Stimulated activated naive CD8-positive, alpha-beta T cell treated with anti-CD3 and anti-CD28 coated beads, Interleukin-15, Interleukin-2, amounts not matched to agents 100 ng/mL and 50 ng/mL, for 24 hours (primary cell): ENCODE data around the gene ZNF865.
A peak's percentile ranks its signal among the peaks of the same experiment; 100 is the strongest.

Source experiments
- H3K27ac Mint-ChIP-seq: one replicate; pipeline ENCODE4 v1.8.0; 2021; ENCODE audit warnings: mild to moderate bottlenecking, mixed read lengths
- H3K27me3 Mint-ChIP-seq: one replicate; pipeline ENCODE4 v1.8.0; 2021; ENCODE audit warnings: mixed read lengths
- H3K36me3 Mint-ChIP-seq: one replicate; pipeline ENCODE4 v1.8.0; 2021; ENCODE audit warnings: low read depth, mixed read lengths
- H3K4me1 Mint-ChIP-seq: one replicate; pipeline ENCODE4 v1.8.0; 2021; ENCODE audit warnings: low read depth, mixed read lengths
- H3K4me3 Mint-ChIP-seq: one replicate; pipeline ENCODE4 v1.8.0; 2021; ENCODE audit warnings: mild to moderate bottlenecking, mixed read lengths
- H3K9me3 Mint-ChIP-seq: one replicate; pipeline ENCODE4 v1.8.0; 2021; ENCODE audit warnings: mixed read lengths

ZNF865 gene

DNA sequence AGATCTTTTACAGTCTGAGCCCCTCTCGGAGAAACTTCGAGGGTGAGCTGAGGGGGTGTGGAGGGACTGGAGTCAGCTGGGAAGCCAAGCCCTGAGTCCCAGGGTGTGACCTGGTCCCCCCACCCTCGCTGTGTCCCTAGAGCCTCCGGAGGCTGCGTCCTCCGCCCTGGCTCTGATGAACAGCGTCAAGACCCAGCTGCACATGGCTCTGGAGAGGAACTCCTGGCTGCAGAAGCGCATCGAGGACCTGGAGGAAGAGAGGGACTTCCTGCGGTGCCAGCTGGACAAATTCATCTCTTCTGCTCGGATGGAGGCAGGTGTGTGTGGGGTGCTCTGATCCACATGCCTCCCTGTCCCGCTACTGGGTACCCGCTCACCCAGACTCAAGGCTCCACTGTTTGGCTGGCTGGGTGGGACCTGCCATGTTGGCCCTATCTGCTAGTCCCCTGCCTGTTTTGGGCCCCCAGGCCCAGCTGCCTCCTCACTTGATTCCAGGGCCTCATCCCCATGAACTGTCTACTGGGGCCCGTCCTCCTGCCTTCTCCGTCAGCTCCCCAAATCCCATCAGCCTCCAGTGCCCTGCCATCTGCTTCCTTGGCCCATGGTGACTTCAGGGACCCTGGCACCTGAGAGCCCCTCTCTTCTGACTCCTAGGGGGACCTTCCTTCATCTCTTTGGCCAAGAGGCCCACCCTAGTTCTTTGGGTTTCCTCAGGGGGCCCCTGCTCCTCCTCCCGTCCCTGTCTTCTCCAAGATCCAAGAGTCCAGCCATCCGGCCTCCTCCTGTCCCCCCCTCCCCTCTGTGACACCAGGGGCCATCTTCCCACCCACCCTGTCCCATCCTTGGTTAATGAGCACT lies 44.0 kb downstream of the ZNF865 start:
- Mint-ChIP-seq H3K9me3 (no peaks in the 10 kb centered on the region), H3K4me1 (peaks cover 61% of the 10 kb centered on the region), H3K27ac (peak overlapping the region; percentile 69), H3K27me3 (no peaks in the 10 kb centered on the region), H3K4me3 (peak overlapping the region; percentile 77), H3K36me3 (peaks cover 18% of the 10 kb centered on the region)

DNA sequence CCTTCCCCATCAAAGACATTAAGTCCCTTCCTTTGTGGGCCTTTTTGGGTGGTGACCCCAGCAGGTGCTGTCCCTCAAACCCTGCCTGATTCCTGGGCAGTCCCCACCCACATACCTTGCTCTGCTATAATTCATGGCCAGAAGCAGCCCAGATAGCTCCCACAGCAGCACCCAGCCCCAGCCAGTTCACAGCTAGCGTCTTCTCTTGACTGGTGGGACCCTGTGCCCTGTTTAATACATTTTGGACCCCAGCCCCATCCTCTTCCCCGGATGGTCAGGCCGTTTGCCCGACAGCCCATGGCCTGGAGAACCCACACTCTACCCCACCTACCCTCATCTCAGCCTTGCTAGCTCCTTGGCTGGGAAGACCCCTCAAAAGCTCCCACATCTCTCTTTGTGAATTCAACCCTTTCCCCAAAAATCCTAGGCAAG lies 44.7 kb downstream of the ZNF865 start:
- no peak overlapping the region for H3K27ac Mint-ChIP-seq
- H3K4me3 Mint-ChIP-seq = peak overlapping the region; percentile 43
- peaks cover 56% of the 10 kb centered on the region for H3K4me1 Mint-ChIP-seq
- H3K27me3 Mint-ChIP-seq = no peaks in the 10 kb centered on the region
- peaks cover 14% of the 10 kb centered on the region for H3K36me3 Mint-ChIP-seq
- H3K9me3 Mint-ChIP-seq = no peaks in the 10 kb centered on the region

DNA sequence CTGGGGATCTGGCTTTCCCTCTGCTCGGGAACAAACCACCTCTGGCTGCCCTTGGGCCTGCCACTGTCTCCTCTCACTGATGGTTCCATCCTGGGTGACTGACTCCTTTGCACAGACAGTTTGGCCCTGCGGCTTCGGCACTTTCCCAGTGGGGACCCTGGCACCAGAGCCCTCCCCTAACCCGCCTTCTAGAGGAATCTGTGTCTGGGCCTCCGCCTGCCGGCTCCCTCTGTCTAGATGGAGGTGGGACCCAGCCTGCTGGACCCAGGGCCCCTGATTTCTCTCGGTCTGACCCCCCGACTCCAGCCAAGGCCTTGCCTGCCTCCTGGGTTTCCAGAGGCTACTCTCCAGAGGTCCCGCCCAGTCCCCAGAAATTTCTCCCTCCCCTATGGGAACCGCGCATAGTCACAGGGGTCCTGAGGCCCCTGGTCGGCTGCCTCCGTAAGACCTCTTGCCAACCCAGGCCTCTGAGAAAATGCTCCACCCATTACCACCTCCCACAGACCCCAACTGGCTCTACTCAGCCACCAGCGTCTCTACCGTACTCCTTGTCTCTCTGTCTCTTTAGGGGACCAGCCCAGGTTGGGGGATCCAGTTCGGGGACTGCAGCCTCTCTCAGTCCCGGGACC lies 45.3 kb downstream of the ZNF865 start:
- Mint-ChIP-seq H3K9me3 (no peaks in the 10 kb centered on the region), H3K27me3 (no peaks in the 10 kb centered on the region), H3K4me3 (peak overlapping the region; percentile 43), H3K27ac (no peak overlapping the region), H3K36me3 (peaks cover 13% of the 10 kb centered on the region), H3K4me1 (peaks cover 53% of the 10 kb centered on the region)

DNA sequence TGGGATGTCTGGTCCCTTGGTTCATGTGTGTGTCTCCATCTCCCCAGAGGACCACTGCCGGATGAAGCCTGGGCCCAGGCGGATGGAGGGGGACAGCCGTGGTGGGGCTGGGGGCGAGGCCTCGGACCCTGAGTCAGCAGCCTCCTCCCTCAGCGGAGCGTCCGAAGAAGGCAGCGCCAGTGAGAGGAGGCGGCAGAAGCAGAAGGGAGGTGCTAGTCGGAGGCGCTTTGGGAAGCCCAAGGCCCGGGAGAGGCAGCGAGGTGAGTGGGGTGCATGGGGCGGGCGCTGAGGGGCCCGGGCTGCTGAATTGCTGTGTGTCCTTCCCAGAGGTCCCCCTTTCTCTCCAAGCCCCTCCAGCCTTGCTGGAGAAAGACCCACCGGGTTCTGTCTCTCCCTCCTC lies 45.8 kb downstream of the ZNF865 start:
- H3K4me1 Mint-ChIP-seq = peaks cover 54% of the 10 kb centered on the region
- no peak overlapping the region for H3K27ac Mint-ChIP-seq
- H3K4me3 Mint-ChIP-seq = no peak overlapping the region

DNA sequence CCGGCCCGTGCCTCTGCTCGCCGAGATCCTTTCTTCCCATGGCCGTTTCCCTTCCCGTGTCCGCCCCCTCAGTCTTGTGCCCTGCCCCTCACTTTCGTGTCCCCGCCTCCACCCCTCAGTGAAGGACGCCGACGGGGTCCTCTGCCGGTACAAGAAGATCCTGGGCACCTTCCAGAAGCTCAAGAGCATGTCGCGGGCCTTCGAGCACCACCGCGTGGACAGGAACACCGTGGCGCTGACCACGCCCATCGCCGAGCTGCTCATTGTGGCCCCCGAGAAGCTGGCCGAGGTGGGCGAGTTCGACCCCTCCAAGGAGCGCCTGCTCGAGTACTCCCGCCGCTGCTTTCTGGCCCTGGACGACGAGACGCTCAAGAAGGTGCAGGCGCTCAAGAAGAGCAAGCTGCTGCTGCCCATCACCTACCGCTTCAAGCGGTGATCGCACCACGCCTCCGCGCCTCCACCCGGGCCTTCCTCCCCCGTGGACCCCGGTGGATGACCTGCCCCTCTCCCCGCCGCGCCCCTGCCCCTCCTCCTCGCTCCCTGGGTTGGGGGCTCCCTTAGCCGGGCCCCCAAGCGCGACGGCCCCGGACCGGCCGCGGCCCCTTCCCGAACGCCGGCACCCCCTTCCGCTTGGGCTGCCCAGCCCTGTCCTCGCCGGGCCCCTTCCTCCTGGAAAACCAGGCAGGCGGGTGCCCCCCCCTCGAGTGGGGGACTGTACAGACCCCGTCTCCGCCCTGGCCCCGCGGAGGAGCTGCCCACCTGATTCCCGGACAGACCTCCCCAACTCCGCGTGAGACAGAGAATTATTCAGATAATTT lies 47.1 kb downstream of the ZNF865 start:
- peaks cover 54% of the 10 kb centered on the region for H3K4me1 Mint-ChIP-seq
- no peak overlapping the region for H3K27ac Mint-ChIP-seq
- H3K27me3 Mint-ChIP-seq = no peaks in the 10 kb centered on the region
- no peaks in the 10 kb centered on the region for H3K9me3 Mint-ChIP-seq
- peaks cover 23% of the 10 kb centered on the region for H3K36me3 Mint-ChIP-seq
- H3K4me3 Mint-ChIP-seq = peak overlapping the region; percentile 91

More for the DNA sequence above, 45.8 kb downstream of the ZNF865 start:
- no peaks in the 10 kb centered on the region for H3K9me3 Mint-ChIP-seq
- H3K27me3 Mint-ChIP-seq = no peaks in the 10 kb centered on the region
- peaks cover 18% of the 10 kb centered on the region for H3K36me3 Mint-ChIP-seq

DNA sequence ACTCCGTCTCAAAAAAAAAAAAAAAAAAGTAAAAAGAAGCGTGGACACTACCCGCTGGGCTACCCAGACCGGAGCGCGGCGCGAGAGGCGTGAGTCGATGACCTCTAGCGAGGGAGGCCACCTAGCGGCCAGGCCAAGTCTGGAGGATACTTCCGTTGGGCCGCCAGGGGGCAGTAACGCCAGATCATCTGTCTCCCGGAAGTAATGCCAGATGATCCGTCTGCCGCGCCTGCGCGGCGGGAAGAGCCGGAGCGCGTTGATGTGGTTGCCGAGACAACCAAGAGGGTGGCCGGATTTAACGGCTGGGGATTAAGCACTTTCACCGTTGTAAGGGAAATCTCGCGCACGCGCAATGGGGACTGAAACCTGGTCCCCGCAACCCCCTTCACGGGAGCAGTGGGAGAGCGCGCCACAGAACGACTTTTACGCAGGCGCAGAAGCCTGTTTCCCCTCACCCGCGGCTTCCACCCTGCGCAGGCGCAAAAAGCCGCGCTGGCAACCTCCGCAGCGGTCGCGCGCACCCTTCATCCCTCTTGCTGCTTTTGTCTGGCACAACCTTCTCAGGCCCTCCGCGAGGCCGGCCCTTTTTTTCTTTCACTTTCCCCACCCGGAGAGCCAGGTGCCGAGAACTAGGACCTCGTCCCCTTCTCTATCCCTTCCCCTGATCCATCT lies 48.3 kb downstream of the ZNF865 start:
- peak overlapping the region; percentile 99 for H3K27ac Mint-ChIP-seq
- peaks cover 60% of the 10 kb centered on the region for H3K4me1 Mint-ChIP-seq

DNA sequence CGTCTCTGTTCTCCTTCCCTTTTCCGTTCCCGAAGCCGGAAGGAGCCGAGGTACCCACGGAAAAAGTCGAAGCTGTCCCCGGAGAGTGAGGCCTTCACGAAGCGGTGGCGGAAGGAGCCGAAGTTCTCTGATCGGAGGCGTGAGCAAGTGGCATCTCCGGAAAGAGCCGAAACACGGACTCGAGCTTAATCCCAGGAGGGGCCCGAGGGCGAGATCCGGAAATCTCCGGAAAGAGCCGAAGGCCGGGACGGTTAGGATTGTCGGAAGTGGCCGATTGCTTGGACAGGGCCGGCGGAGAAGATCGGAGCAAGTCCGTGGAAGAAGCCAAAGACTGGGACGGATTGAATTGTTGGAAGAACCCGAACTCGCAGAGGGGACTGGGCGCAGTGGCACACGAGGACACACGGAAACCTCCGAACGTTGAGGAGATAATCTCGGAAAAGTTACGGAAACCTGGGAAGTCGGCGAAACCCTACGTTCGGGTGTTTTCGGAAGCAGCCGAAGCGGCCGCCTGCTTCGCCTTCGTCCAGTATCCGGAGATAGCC lies 48.9 kb downstream of the ZNF865 start:
- H3K27ac Mint-ChIP-seq = peak overlapping the region; percentile 99
- H3K36me3 Mint-ChIP-seq = peaks cover 35% of the 10 kb centered on the region
- H3K27me3 Mint-ChIP-seq = no peaks in the 10 kb centered on the region
- no peaks in the 10 kb centered on the region for H3K9me3 Mint-ChIP-seq
- peak overlapping the region; percentile 91 for H3K4me3 Mint-ChIP-seq
- peaks cover 58% of the 10 kb centered on the region for H3K4me1 Mint-ChIP-seq

More for the DNA sequence above, 48.3 kb downstream of the ZNF865 start:
- Mint-ChIP-seq H3K36me3 (peaks cover 32% of the 10 kb centered on the region), H3K4me3 (peak overlapping the region; percentile 91), H3K27me3 (no peaks in the 10 kb centered on the region), H3K9me3 (no peaks in the 10 kb centered on the region)

DNA sequence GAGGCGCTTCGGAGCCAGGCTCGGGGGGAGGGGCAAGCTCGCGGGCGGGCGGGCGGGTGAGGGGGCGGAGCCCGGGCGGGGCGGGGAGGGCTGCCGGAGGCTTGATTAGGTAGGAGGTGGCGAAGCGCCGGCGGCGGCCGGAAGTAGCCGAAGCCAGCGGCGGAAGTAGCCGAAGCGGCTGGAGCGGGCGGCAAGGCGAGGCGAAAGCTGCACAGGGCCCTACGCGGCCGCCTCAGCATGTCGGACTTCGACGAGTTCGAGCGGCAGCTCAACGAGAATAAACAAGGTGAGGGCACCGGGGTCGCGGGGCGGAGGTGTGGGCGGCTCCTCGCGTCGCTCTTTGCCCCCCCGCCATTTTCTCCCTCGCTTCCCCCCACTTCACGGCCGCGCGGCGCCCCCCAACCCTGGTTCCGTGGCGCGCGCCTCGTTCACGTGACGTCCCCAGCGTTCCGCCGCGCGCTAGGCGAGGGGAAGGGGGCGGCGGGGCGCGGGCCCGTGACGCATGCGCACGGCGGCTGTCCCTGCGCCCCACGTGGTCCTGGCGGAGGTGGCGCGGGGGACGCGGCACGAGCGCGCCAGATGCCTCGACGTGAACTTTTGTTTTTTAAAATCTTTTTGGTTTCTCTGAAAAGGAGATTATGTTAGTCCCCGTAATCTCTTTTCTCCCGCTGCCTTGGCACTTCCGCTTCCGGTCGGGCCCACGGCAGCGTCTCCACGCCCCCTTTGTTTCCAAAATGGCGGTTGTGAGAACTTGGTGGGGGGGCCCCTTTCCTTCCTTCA lies 49.6 kb downstream of the ZNF865 start, which contains the start of gene U2AF2:
Gene U2AF2 (plus strand): TSS at position 168 of the 780 bp plus-strand sequence. CDS start 70 bp downstream, at position 238.
- Mint-ChIP-seq H3K9me3 (no peaks in the 10 kb centered on the region), H3K4me3 (peak within 1 kb of the TSS; percentile 91), H3K4me1 (peaks cover 57% of the 10 kb centered on the region), H3K27ac (peak within 1 kb of the TSS; percentile 99), H3K27me3 (no peaks in the 10 kb centered on the region), H3K36me3 (peaks cover 40% of the 10 kb centered on the region)

DNA sequence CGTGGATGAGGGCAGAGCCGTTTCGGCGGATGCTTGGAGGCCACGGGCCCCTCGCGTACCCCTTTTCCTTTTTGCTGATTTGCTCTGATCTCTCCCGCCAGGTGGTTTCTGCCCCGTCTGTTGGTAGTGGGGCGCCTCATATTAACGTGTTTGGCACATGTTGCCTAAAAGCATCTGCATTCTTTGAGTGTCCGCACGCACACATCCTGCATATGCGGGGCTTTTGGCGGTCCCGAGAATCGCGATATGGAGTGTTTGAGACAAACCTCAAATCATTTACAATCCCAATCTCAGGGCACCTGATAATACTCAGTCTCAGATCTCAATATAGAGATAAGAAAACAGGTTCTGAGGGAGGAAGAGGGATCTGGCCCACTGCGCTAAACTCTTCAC lies 50.2 kb downstream of the ZNF865 start:
- H3K36me3 Mint-ChIP-seq = peaks cover 43% of the 10 kb centered on the region
- H3K4me3 Mint-ChIP-seq = peak overlapping the region; percentile 91
- H3K4me1 Mint-ChIP-seq = peaks cover 52% of the 10 kb centered on the region
- H3K27me3 Mint-ChIP-seq = no peaks in the 10 kb centered on the region
- peak overlapping the region; percentile 99 for H3K27ac Mint-ChIP-seq
- no peaks in the 10 kb centered on the region for H3K9me3 Mint-ChIP-seq

DNA sequence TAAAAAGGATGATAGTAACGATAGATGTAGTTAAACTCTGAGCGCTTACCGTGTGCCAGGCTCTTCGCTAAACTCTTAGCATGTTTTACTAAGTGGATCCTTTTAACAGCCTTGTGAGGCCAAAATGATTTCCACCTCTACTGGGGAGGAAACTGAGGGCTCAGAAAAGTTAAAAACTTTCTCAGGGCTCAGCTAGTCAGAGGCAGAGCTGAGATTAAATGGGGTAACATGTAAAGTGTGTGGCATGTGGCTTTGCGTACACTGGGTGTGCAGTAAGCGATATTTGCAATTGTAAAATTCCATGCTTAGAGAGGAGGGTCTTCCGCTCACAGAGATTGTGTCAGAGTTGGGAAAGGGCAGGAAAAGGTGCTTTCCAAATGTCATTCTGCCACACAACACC lies 51.1 kb downstream of the ZNF865 start:
- Mint-ChIP-seq H3K27ac (peak overlapping the region; percentile 99), H3K9me3 (no peaks in the 10 kb centered on the region), H3K4me3 (peak overlapping the region; percentile 91), H3K4me1 (peaks cover 48% of the 10 kb centered on the region), H3K27me3 (no peaks in the 10 kb centered on the region), H3K36me3 (peaks cover 47% of the 10 kb centered on the region)

DNA sequence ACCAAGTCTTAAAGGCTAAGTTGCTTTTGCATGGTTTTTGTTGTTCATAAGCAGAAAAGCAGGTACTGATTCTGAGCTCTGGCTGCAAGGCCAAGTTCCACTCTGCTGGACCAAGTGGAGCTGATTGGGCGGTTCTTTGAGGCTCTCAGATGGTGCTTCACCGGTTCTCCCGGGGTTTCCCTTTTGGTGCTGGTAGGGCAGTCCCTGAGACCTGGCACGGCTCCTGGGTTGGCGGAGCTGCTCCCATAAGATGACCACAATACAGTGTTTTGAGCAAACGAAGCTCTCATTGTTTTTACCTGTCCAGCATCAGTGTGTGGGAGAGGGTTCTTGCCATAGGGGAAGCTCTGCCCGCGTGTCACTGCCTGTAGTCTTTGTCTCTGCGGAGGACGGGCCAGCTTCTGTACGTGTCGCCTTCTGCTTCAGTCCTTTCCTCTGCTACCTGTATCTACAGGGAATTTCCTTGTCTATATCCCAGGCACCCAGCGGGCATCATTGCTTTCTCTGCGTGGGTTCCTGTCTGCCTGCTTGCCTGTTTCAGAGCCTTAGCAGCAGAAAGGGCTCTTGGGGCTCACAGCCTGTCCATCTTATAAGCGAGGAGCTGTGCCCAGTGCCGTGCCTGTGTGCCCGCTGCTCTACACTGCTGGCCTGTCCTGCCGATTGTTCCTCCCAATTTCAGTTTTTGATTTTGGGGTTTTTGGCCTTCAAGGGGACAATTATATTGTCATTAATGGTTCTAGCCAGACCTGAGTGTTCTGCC lies 51.7 kb downstream of the ZNF865 start:
- Mint-ChIP-seq H3K27ac (peak overlapping the region; percentile 99), H3K4me3 (peak overlapping the region; percentile 91), H3K36me3 (peaks cover 53% of the 10 kb centered on the region), H3K9me3 (no peaks in the 10 kb centered on the region), H3K27me3 (no peaks in the 10 kb centered on the region), H3K4me1 (peaks cover 47% of the 10 kb centered on the region)

DNA sequence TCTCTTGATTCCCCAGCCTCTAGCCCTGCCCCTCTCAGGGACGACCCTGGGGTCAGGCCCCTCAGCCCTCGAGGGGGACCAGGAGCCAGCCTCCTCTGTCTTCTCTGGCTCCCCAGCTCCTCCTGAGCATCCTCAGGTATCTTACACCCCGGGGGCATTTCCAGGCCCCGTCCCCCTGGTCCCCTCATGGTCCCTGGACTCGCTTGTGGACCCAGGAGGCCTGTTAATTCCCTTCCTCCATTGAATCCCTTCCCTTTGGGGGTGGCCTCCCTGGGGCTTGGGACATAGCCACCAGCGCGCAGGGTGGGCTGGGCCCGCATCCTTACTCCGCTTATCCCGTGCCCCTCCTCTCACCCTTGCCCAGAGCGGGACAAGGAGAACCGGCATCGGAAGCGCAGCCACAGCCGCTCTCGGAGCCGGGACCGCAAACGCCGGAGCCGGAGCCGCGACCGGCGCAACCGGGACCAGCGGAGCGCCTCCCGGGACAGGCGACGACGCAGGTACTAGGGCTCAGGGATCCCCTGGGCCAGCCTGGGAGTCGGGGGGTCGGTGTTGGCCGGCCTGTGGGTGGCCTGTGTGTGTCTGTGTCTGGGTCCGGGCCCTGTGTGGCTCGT lies 53.5 kb downstream of the ZNF865 start:
- Mint-ChIP-seq H3K36me3 (peaks cover 68% of the 10 kb centered on the region), H3K4me3 (peak overlapping the region; percentile 91), H3K27me3 (no peaks in the 10 kb centered on the region), H3K9me3 (no peaks in the 10 kb centered on the region), H3K27ac (peak overlapping the region; percentile 99), H3K4me1 (peaks cover 60% of the 10 kb centered on the region)

DNA sequence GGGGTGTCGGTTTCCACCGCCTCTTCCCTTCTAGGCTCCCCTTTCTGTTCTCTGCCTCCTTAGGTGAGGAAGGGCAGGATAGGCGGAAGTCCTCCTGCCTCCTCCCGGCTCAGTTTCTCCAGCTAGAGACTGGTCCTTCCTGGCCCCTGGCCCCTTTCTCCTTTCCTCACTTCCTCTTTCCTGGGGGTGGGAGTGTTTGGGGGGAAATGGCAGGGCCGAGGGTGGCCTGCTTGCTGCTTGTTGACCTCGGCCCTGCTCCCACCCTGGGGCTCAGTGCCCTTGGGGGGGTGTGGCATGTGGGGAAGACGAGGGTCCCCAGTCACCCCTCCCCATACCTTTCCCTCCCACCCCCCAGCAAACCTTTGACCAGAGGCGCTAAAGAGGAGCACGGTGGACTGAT lies 54.4 kb downstream of the ZNF865 start:
- Mint-ChIP-seq H3K4me1 (peaks cover 57% of the 10 kb centered on the region), H3K9me3 (no peaks in the 10 kb centered on the region), H3K27me3 (no peaks in the 10 kb centered on the region), H3K36me3 (peaks cover 77% of the 10 kb centered on the region), H3K27ac (peak overlapping the region; percentile 99), H3K4me3 (peak overlapping the region; percentile 56)
